IMR-90 (cell line): ENCODE data around the gene USPL1. TPM values are rescaled to one million over a fixed set of nuclear protein-coding genes. Genes with fewer than 3 reads are reported as not detected.
A peak's percentile ranks its signal among the peaks of the same experiment; 100 is the strongest.

Source experiments
- ATAC-seq: fragments of 200-7000 bp; cut with Tn5 transposase; 2 replicates; pipeline ENCODE4 v1.9.1; 2020; ENCODE audit warnings: low read depth, mild to moderate bottlenecking, moderate library complexity
- BruUV-seq: library from RNA; stranded (reverse); fragments of 400-500 nt; replicated peaks from 2 replicates; lab custom pipeline; 2021; lab: Mats Ljungman, UMichigan
- CTCF ChIA-PET: fragments of 300-600 bp; formaldehyde crosslinking; extraction: SDS; loops from one replicate; lab custom pipeline; 2021; ENCODE audit warnings: antibody characterized with exemption; lab: Yijun Ruan, JAX
- POLR2A ChIA-PET: fragments of 300-600 bp; sonication (Branson Sonifier 250); formaldehyde crosslinking; loops from one replicate; lab custom pipeline; 2022; ENCODE audit warnings: antibody characterized with exemption; ENCODE audit not compliant: unreplicated experiment; lab: Charles Lee
- DNase-seq: peaks from one replicate; pipeline ENCODE4 v3.0.0; 2013
- H2AFZ ChIP-seq: replicated peaks from 2 replicates; pipeline ENCODE3; 2013; ENCODE audit warnings: low read length, mild to moderate bottlenecking; ENCODE audit not compliant: poor library complexity
- H2AK5ac ChIP-seq: 2 replicates; pipeline ENCODE4 v1.6.1; 2013; ENCODE audit warnings: low read depth, low read length, inconsistent platforms
- H2AK9ac ChIP-seq: replicated peaks from 2 replicates; pipeline ENCODE3; 2013; ENCODE audit warnings: mild to moderate bottlenecking, low read depth, low read length, moderate library complexity; ENCODE audit not compliant: poor library complexity
- H2BK120ac ChIP-seq: 2 replicates; pipeline ENCODE4 v1.6.1; 2013; ENCODE audit warnings: low read depth, low read length, inconsistent platforms
- H2BK15ac ChIP-seq: 3 replicates; pipeline ENCODE4 v1.6.1; 2013; ENCODE audit warnings: low read depth, low read length, inconsistent platforms
- H2BK20ac ChIP-seq: 2 replicates; pipeline ENCODE4 v1.6.1; 2013; ENCODE audit warnings: low read depth, mild to moderate bottlenecking, inconsistent platforms, low read length, moderate library complexity
- H2BK5ac ChIP-seq: 2 replicates; pipeline ENCODE4 v1.6.1; 2013; ENCODE audit warnings: mild to moderate bottlenecking, low read depth, low read length, inconsistent platforms; ENCODE audit not compliant: poor library complexity, severe bottlenecking
- H3K14ac ChIP-seq: replicated peaks from 2 replicates; pipeline ENCODE4 v1.6.1; 2013; ENCODE audit warnings: low read depth, low read length, inconsistent platforms
- H3K18ac ChIP-seq: 2 replicates; pipeline ENCODE4 v1.6.1; 2013; ENCODE audit warnings: low read depth, low read length, control low read depth
- H3K23ac ChIP-seq: 2 replicates; pipeline ENCODE4 v1.6.1; 2013; ENCODE audit warnings: low read depth, low read length, inconsistent platforms
- H3K27ac ChIP-seq: 2 replicates; pipeline ENCODE4 v1.5.1; 2013; ENCODE audit warnings: mild to moderate bottlenecking, control low read depth, low read length; ENCODE audit not compliant: insufficient read depth
- H3K27me3 ChIP-seq: 2 replicates; pipeline ENCODE4 v1.6.1; 2013; ENCODE audit warnings: low read length; ENCODE audit not compliant: control insufficient read depth, insufficient read depth
- H3K36me3 ChIP-seq: 2 replicates; pipeline ENCODE4 v1.6.1; 2013; ENCODE audit warnings: low read length, mixed read lengths; ENCODE audit not compliant: control insufficient read depth, insufficient read depth
- H3K4ac ChIP-seq: 2 replicates; pipeline ENCODE4 v1.6.1; 2013; ENCODE audit warnings: low read depth, low read length, inconsistent platforms
- H3K4me1 ChIP-seq: 2 replicates; pipeline ENCODE4 v1.6.1; 2013; ENCODE audit warnings: low read length, mixed read lengths; ENCODE audit not compliant: control insufficient read depth, insufficient read depth
- H3K4me2 ChIP-seq: 2 replicates; pipeline ENCODE4 v1.6.1; 2013; ENCODE audit warnings: low read depth, mild to moderate bottlenecking, control low read depth, low read length, moderate library complexity
- H3K4me3 ChIP-seq: 2 replicates; pipeline ENCODE4 v1.5.1; 2013; ENCODE audit warnings: low read depth, mild to moderate bottlenecking, control low read depth, low read length, moderate library complexity; ENCODE audit not compliant: insufficient read depth
- H3K56ac ChIP-seq: 2 replicates; pipeline ENCODE4 v1.6.1; 2013; ENCODE audit warnings: low read length, inconsistent platforms; ENCODE audit not compliant: insufficient read depth; ENCODE audit errors: extremely low read depth
- H3K79me1 ChIP-seq, 2 experiments: 2 replicates each; pipeline ENCODE4 v1.6.1; 2013; ENCODE audit warnings: low read length in 2 of 2, inconsistent platforms in 1 of 2, low read depth in 1 of 2
- H3K9ac ChIP-seq: 2 replicates; pipeline ENCODE4 v1.6.1; 2013; ENCODE audit warnings: low read depth, low read length, control low read depth
- H3K9me1 ChIP-seq: 2 replicates; pipeline ENCODE4 v1.6.1; 2013; ENCODE audit warnings: low read length, inconsistent platforms; ENCODE audit not compliant: insufficient read depth
- H3K9me3 ChIP-seq: 2 replicates; pipeline ENCODE4 v1.6.1; 2013; ENCODE audit warnings: low read length; ENCODE audit not compliant: control insufficient read depth, insufficient read depth
- H4K20me1 ChIP-seq: 2 replicates; pipeline ENCODE4 v1.6.1; 2013; ENCODE audit warnings: low read length, inconsistent platforms; ENCODE audit not compliant: insufficient read depth
- H4K5ac ChIP-seq: 2 replicates; pipeline ENCODE4 v1.6.1; 2013; ENCODE audit warnings: mild to moderate bottlenecking, low read depth, low read length, control low read depth
- H4K8ac ChIP-seq, 2 experiments: 2 replicates each; pipeline ENCODE4 v1.6.1; 2013; ENCODE audit warnings: low read depth in 2 of 2, low read length in 2 of 2, control low read depth in 1 of 2, inconsistent platforms in 1 of 2
- H4K91ac ChIP-seq: 2 replicates; pipeline ENCODE4 v1.6.1; 2013; ENCODE audit warnings: low read depth, low read length, inconsistent platforms; ENCODE audit not compliant: insufficient read depth
- BHLHE40 ChIP-seq: fragments of 150-350 bp; IDR thresholded peaks from 2 replicates; pipeline ENCODE4 v1.6.1; 2016; ENCODE audit warnings: mild to moderate bottlenecking, low read depth, low read length
- CEBPB ChIP-seq: IDR thresholded peaks from 2 replicates; pipeline ENCODE4 v1.6.1; 2012; ENCODE audit warnings: low read depth, low read length, improper control_type of control experiment
- CHD1 ChIP-seq: IDR thresholded peaks from 2 replicates; pipeline ENCODE4 v1.6.1; 2012; ENCODE audit warnings: low read depth, low read length, improper control_type of control experiment
- CTCF ChIP-seq: conservative IDR thresholded peaks from 2 replicates; pipeline ENCODE4 v1.5.1; 2012; ENCODE audit warnings: mild to moderate bottlenecking, low read depth, low read length, improper control_type of control experiment
- ELK1 ChIP-seq: fragments of 150-350 bp; IDR thresholded peaks from 2 replicates; pipeline ENCODE4 v1.6.1; 2016; ENCODE audit warnings: low read depth, mild to moderate bottlenecking, low read length, moderate library complexity, borderline replicate concordance
- FOS ChIP-seq: fragments of 150-350 bp; IDR thresholded peaks from 2 replicates; pipeline ENCODE4 v1.6.1; 2016; ENCODE audit warnings: low read depth, low read length
- MAFK ChIP-seq: IDR thresholded peaks from 2 replicates; pipeline ENCODE4 v1.6.1; 2012; ENCODE audit warnings: low read depth, low read length, improper control_type of control experiment
- MAZ ChIP-seq: IDR thresholded peaks from 2 replicates; pipeline ENCODE4 v1.6.1; 2012; ENCODE audit warnings: low read depth, mild to moderate bottlenecking, low read length, improper control_type of control experiment, moderate library complexity, borderline replicate concordance
- MXI1 ChIP-seq: IDR thresholded peaks from 2 replicates; pipeline ENCODE4 v1.6.1; 2012; ENCODE audit warnings: low read depth, mild to moderate bottlenecking, low read length, moderate library complexity, borderline replicate concordance
- NFE2L2 ChIP-seq: fragments of 150-350 bp; IDR thresholded peaks from 2 replicates; pipeline ENCODE4 v1.6.1; 2016; ENCODE audit warnings: low read depth, mild to moderate bottlenecking, low read length
- POLR2A ChIP-seq: IDR thresholded peaks from 2 replicates; pipeline ENCODE4 v1.6.1; 2012; ENCODE audit warnings: mild to moderate bottlenecking, low read depth, low read length
- RAD21 ChIP-seq: IDR thresholded peaks from 2 replicates; pipeline ENCODE4 v1.6.1; 2012; ENCODE audit warnings: low read length, improper control_type of control experiment
- RCOR1 ChIP-seq: IDR thresholded peaks from 2 replicates; pipeline ENCODE4 v1.6.1; 2012; ENCODE audit warnings: mild to moderate bottlenecking, low read length, improper control_type of control experiment; ENCODE audit not compliant: insufficient replicate concordance
- RFX5 ChIP-seq: IDR thresholded peaks from 2 replicates; pipeline ENCODE4 v1.8.0; 2012; ENCODE audit warnings: low read depth, mild to moderate bottlenecking, low read length, moderate library complexity
- SMC3 ChIP-seq: fragments of 150-350 bp; IDR thresholded peaks from 2 replicates; pipeline ENCODE4 v1.6.1; 2016; ENCODE audit warnings: low read depth, mild to moderate bottlenecking, antibody characterized with exemption, low read length, moderate library complexity
- dilution Hi-C: fragments of 300-500 bp; cut with HindIII; formaldehyde crosslinking; loops from one replicate; pipeline ENCODE4 v1.14.3; 2018; ENCODE audit warnings: low sequenced_read_pairs; ENCODE audit not compliant: unreplicated experiment
- in situ Hi-C: fragments of 300-500 bp; cut with MboI; formaldehyde crosslinking; loops from 3 replicates; pipeline ENCODE4 v1.14.3; 2019; ENCODE audit warnings: low sequenced_read_pairs, inconsistent platforms, mixed read lengths
- intact Hi-C: fragments of 100-400 bp; cut with micrococcal nuclease; formaldehyde crosslinking; loops from 2 replicates; pipeline ENCODE4 v1.10.0; 2022
- polyA plus RNA-seq, 3 experiments: library from polyadenylated mRNA; depleted of rRNA; stranded (reverse); fragments of >200 nt; gene quantifications; 2 replicates each; pipeline ENCODE4 v1.2.3, GENCODE V29; 2012; ENCODE audit warnings: low replicate concordance in 1 of 3
- total RNA-seq: library from RNA; depleted of rRNA; stranded (reverse); fragments of >200 nt; gene quantifications from 2 replicates; pipeline ENCODE4 v1.2.3, GENCODE V29; 2012
- TF ChIP-seq, protein P1 (sequence below): fragments of 150-350 bp; IDR thresholded peaks from 2 replicates; pipeline ENCODE4 v1.6.1; 2017; ENCODE audit warnings: mild to moderate bottlenecking, antibody characterized with exemption, low read length, low read depth

The USPL1 gene
- total and polyA plus RNA-seq, 2 of the 4 experiments (the other 2 are of a cell fraction): 12.1 to 15.4 TPM

DNA sequence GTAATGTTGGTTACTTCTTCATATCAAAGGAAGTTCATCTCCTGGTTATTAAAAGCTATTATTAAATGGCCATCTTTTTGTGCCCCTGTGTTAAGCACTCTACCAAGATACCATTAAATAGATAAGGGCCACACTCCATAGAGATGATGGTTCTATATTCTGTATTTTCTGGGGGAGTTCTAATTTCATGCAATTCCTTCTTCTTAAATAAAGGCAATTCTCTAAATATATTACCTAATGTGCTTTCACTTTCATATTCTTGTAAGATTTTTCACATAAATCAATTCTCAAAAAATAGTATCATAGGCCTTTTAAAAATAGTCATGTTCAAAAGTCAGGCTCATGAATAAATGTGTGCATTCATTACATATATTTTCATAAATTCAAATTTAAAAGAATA is 47.0 kb upstream of the USPL1 start:
- H4K8ac ChIP-seq: 0 out of 4 replicates have a peak overlapping the region, but pooled peaks of 1 of the 2 experiments have one; percentile 19
- no peak overlapping the region for H2BK15ac ChIP-seq
- H3K36me3 ChIP-seq: no peaks in the 10 kb centered on the region
- peak overlapping the region; percentile 51; the same call in 1 of the 2 replicates for H4K5ac ChIP-seq
- no peak overlapping the region for H2AFZ ChIP-seq
- H3K14ac ChIP-seq: 0 out of 2 replicates have a peak overlapping the region, but pooled peaks have one; percentile 13
- no peaks in the 10 kb centered on the region for H3K9me3 ChIP-seq
- H2AK5ac ChIP-seq: no peak overlapping the region
- H3K4me1 ChIP-seq: peaks cover 3% of the 10 kb centered on the region; the same call in 1 of the 2 replicates
- no peak overlapping the region for H3K56ac ChIP-seq
- H3K27me3 ChIP-seq: no peaks in the 10 kb centered on the region
- H3K9me1 ChIP-seq: no peaks in the 10 kb centered on the region
- ChIA-PET POLR2A (no interaction called here), CTCF (no interaction called here)
- H3K4me3 ChIP-seq: no peak overlapping the region
- no peak overlapping the region for H2BK120ac ChIP-seq
- no peak overlapping the region for H3K9ac ChIP-seq
- H4K91ac ChIP-seq: no peak overlapping the region
- H4K20me1 ChIP-seq: no peaks in the 10 kb centered on the region
- peak overlapping the region; percentile 20; the same call in 1 of the 2 replicates for H3K4me2 ChIP-seq
- no peak overlapping the region for H3K4ac ChIP-seq
- H2AK9ac ChIP-seq: no peak overlapping the region
- TF ChIP-seq MAZ (no peak), FOS (no peak), BHLHE40 (no peak), RFX5 (no peak), RAD21 (no peak), MXI1 (no peak), MAFK (no peak), CEBPB (no peak), CHD1 (no peak), POLR2A (no peak), SMC3 (no peak), ELK1 (no peak), NFE2L2 (no peak), RCOR1 (no peak), CTCF (no peak)
- TF ChIP-seq, protein P1, sequence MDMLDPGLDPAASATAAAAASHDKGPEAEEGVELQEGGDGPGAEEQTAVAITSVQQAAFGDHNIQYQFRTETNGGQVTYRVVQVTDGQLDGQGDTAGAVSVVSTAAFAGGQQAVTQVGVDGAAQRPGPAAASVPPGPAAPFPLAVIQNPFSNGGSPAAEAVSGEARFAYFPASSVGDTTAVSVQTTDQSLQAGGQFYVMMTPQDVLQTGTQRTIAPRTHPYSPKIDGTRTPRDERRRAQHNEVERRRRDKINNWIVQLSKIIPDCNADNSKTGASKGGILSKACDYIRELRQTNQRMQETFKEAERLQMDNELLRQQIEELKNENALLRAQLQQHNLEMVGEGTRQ: no peak
- H3K79me1 ChIP-seq: peaks cover 0 to 3% of the 10 kb centered on the region in 2 experiments; a peak in 2 of 4 replicates
- ATAC-seq (no peak), DNase-seq (no peak)
- intact Hi-C loops: loop anchor here (5.0 to 10.0 kb wide), 2 partner anchors 232 to 436 kb away; no protein-coding TSS in a partner anchor
- dilution Hi-C loops: no loop called here
- 0 out of 2 replicates have a peak overlapping the region, but pooled peaks have one; percentile 23 for H3K23ac ChIP-seq
- H3K18ac ChIP-seq: peak overlapping the region; percentile 33; the same call in 1 of the 2 replicates
- H3K27ac ChIP-seq: no peak overlapping the region
- in situ Hi-C loops: no loop called here
- H2BK20ac ChIP-seq: no peak overlapping the region
- BruUV-seq: no TSS peak
- peak overlapping the region; percentile 63 for H2BK5ac ChIP-seq
